NCI-H1092 treated with DMSO at 0.1 percent for 48 hours (cell line): ENCODE measurements around the gene BAHCC1.

Experiments used
- DNase-seq: peaks from one replicate; lab custom pipeline; 2025; lab: John Stamatoyannopoulos, UW

BAHCC1 gene

DNA sequence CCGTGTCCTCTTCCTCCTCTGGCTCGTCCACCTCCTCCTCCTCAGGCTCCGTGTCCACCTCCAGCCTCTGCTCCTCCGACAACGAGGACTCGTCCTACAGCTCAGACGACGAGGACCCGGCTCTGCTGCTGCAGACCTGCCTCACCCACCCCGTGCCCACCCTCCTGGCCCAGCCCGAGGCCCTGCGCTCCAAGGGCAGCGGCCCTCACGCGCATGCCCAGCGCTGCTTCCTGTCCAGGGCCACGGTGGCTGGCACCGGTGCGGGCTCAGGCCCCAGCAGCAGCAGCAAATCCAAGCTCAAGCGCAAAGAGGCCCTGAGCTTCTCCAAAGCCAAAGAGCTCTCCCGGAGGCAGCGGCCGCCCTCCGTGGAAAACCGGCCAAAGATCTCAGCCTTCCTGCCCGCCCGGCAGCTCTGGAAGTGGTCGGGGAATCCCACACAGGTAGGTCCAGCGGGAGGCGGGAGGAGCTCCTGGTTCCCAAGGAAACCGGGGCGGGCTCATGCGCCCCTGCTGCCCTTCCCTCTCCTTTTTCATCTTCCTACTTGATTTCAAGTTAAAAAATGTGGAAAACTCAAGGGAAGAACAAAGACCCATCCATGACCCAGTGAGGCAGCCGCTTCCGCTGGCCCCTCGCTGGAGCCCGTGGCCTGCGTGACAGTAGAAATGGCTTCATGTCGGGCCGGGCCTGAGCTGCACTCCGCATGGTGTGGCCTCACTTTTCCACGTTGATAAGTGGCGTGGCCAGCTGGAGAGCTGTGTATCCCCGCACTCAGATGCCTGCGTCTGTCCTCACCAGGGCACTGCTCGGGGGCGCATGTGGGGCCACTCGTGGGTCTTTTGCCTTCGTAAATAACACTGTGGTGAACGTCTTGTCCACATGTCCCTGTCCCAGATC, 66.6 kb downstream of the BAHCC1 start:
- no peak for DNase-seq

DNA sequence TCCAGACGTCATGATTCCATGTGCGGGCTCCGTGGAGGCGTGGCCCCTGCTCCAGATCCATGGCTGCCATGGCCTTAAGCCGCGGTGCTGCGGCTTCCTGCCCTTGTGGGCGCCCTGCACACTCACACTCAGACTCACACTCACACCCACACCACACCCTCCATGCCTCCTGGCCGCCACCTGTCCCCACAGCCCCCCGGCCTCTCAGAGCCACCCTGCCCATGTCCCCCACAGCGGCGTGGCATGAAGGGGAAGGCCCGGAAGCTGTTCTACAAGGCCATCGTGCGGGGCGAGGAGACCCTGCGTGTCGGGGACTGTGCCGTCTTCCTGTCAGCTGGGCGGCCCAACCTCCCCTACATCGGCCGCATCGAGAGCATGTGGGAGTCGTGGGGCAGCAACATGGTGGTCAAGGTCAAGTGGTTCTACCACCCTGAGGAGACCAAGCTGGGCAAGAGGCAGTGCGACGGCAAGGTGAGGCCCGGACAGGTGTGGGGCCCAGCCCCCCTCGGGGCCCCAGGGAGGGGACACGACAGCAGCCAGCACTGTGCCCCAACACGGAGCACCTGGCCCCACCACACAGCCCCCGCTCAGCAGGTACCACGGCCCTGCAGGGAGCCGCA, 67.4 kb downstream of the BAHCC1 start:
- no peak for DNase-seq

DNA sequence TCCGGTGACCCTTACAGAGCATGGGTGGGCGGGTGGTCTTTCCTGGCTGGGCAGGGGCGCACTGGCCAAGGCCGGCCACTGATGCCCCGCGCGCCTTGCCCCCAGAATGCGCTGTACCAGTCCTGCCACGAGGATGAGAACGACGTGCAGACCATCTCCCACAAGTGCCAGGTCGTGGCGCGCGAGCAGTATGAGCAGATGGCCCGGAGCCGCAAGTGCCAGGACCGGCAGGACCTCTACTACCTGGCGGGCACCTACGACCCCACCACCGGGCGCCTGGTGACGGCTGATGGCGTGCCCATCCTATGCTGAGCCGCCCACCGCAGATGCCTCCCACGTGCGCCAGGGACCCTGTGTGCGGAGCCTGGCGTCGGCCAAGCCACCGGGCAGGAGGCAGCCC, 68.2 kb downstream of the BAHCC1 start:
- no peak for DNase-seq

- peak; percentile 7 for DNase-seq
Measured at GRCh38 chr17:81464586-81464985, 69.3 kb downstream of the BAHCC1 start.

GRCh38 chr17:81465910-81466309, 70.7 kb downstream of the BAHCC1 start:
- DNase-seq: no peak

DNA sequence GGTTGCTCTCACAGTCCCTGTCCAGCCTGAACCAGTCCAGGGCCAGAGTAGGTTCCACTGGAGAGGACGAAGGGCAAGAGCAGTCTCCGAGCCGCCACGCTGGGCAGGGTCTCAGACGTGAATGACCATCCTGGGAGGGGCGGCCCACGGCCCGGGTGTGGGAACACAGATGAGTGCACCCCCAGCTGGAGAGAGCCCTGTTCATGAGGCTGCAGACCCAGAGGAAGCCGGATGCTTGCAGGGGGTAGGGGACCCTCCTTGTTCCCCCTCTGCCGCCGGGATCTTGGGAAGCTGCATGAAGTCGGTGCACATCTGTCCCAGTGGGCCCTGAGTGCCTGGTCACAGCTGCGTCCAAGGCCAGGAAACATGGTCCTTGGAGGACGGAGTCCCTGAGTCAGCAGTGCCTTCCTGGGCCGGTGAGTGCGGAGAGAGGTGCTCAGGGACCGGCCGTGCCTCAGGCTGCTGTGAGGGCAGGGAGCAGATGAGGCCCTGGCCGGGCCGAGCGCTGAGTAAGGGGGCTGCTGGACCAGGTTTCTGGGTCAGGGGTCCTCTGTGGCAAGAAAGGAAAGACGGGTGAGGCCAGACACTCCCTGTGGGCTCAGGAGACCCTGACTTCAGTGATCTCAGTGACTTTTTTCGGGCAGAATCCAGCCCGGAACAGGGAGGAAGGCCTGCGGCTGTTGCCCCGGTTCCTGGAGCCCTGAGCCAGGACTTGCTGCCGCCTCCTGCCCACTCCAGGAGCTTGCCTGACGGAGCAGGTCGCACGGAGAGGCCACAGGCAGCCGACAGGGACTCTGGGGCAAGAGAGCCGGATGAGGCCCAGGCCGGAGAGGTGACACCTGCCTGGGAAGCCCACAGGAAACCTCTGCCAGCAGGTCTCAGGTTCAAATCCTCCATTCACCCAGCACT, 71.6 kb downstream of the BAHCC1 start:
- no peak for DNase-seq

DNA sequence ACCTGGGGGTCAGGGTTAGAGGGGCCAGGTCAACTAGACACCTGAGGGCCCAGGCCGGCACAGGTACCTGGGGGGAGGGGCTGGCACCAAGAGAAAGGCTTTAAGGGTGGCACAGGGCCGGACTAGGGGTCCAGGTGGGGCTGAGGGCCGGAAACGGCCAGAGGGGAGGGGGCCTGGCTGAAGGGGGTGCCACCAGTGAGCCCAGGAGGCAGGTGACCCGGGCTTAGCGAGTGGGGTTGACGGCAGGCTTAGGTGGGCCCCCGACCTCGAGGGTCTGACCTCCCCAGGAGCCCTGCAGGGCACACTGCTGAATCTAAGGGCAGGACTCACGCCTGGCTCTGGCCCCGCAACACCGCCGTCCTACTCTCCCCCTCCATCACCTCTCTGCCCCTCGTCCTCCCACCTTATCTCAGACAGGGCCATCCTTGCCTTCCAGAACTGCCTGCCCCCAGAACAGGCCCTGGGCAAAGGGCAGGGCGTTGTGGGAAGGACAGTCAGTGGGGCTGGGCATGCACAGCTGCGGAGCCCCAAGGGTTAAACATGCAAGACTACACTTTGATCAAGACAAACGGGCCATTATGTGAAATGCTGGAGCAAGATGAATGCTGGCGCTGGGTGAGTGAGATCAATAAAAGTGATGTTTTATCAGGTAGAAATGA, 73.0 kb downstream of the BAHCC1 start:
- DNase-seq: no peak

DNA sequence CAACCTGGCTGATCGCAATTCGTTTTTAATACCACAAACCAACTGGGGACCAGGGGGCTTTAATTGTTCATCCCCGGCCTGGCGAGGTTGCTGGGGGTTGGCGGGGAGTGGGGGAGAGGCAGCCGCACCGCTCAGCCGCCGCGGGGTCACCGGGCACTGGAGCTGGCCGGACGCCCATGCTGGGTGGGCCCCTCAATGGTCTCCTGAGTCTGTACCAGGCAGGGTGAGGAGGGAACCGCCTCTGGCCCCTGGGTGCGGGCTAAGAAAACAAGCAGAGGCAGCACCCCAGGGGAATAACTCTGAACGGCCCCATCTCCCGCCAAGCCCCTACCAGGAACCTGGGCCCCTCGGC, 73.5 kb downstream of the BAHCC1 start:
- no peak for DNase-seq

DNA sequence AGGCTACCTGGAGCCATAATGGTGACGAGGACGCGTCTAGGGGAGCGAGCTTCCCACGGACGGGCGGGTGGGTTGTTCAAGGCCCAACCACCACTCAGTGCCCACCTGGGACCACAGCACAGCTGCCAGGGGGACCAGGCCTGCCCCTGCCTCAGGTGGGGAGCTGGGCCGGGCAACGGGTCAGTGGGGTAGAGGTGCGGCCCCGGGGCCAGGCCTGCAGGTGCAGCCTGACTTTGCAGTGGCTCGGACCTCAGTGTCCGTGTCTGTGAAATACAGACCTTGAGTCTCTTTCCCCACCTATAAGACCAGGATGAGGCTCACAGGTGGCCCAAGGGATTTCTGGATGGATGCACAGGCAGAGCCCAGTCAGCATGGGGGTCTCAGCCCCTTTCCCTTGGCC, 74.0 kb downstream of the BAHCC1 start:
- no peak for DNase-seq

GRCh38 chr17:81470270-81470943, 75.2 kb downstream of the BAHCC1 start:
- no peak for DNase-seq

GRCh38 chr17:81470944-81471817, 75.9 kb downstream of the BAHCC1 start:
- no peak for DNase-seq

GRCh38 chr17:81471818-81472456, 76.7 kb downstream of the BAHCC1 start:
- DNase-seq: no peak

GRCh38 chr17:81473019-81473418, 77.8 kb downstream of the BAHCC1 start:
- no peak for DNase-seq

DNA sequence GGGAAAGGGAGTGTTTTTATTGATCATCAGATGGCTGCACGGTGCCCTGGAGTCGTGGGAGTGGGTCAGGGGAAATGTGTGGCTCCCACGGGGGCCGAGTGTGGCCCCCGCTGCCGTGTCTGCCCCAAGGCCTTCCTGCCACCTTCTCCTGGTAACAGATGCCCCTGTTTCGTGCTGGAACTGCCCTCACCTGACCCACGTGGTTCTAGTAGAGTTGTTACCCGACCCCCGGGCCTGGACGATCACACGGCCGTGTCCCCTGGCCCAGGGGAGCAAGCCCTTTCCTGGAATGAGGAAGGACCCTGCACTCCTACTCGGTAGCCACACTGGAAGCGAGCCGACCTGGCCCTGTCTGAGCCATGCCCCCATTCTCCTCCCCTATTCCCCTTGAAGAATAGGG, 79.7 kb downstream of the BAHCC1 start:
- DNase-seq: no peak

DNA sequence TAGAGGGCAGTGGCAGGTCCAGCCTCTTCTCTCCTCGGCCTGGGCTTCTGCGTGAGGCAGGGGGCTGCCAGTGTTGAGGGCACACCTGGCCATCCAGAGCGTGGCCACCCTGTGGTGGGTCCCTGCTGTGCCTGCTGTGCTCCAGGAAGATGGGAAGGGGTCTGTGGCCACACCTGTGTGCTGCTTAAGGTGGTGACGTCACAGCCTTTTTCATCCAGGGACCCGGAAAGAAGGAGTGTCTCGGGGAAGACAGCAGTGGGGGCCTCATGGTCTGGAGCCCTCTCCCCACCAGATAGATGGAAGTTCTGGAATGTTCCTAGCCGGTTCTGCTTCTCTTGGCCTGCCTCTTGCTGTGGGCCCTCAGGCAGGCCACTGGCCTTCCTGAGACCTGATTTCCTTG, 80.8 kb downstream of the BAHCC1 start:
- DNase-seq: no peak

DNA sequence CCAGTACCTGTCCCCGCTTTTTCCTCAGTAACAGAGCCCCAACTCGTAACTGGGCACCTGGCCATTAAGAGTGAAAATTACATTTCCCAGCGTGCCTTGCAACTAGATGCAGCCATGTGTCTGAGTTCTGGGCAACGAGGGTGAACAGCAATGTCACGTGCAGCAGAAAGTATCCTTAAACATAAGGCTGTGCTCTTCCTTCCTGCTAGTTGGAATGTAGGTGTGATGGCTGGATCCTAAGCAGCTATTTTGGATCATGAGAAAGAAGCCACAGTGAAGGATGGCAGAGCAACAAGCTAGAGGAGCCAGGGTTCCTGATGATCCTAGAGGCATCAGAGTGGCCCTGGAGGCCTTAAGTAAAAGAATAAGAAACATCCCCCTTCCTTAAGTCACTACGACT, 81.4 kb downstream of the BAHCC1 start:
- DNase-seq: no peak

DNA sequence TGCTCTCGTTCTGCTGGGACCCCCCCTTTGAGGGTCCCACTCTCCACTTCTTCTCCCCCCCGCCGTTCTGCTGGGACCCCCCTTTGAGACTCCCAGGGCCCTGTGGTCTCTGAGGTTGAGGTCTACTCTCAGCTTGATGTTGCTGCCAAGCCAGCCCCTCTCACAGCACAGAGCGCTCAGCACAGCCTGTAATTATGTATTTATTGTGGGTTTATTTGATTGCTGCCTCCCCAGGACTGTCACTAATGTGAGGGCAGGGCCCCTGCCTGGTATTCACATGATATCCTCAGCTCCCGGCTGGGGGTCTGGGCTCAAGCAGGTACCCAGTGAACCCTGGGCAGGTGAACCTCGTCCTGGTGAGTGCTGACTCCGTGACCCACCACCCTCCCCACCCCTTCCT, 81.9 kb downstream of the BAHCC1 start:
- no peak for DNase-seq

DNA sequence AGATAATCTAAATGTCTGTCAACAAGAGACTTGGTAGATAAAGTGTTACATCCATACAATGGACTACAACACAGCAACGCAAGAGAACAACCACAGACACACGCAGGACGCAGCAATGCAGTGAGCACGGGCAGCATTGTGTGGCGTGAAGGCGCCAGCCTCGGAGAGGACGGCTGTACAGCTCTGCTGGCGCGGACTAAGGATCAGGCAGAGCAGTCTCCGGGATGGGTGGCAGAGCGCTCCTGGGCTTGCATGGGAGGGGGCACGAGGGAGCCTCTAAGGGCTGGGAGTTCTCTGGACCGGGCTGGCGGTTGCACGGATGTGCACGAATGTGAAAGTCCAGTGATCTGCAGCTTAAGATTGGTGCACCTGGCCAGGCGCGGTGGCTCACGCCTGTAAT, 82.9 kb downstream of the BAHCC1 start:
- no peak for DNase-seq

- DNase-seq: no peak
Measured at GRCh38 chr17:81479175-81480071, 84.2 kb downstream of the BAHCC1 start.
